Measurements from ENCODE around the gene THAP6.

GRCh38 chr4:75496406-75496805 lies 17.9 kb upstream of the THAP6 start:
- TF ChIP-seq JUN (IDR thresholded peaks at IDR 0.05; ENCODE audit: borderline replicate concordance, insufficient read depth, insufficient read length, low read depth) (no peak), CTCF (IDR thresholded peaks at IDR 0.05; ENCODE audit: extremely low read depth in 1 of 2, insufficient read depth in 1 of 2, low read depth in 1 of 2, low read length in 2 of 2) (no peak), POLR2AphosphoS5 (IDR thresholded peaks at IDR 0.05; ENCODE audit: insufficient read depth, low read depth, low read length) (no peak), POLR2A (IDR thresholded peaks at IDR 0.05; ENCODE audit: low read depth, low read length) (no peak), FOS (IDR thresholded peaks at IDR 0.05; ENCODE audit: borderline replicate concordance, insufficient read depth, low read length) (no peak), EZH2 (IDR thresholded peaks at IDR 0.05; ENCODE audit: borderline replicate concordance, low read depth, low read length, severe bottlenecking) (no peak)
- TF ChIP-seq, protein P1, sequence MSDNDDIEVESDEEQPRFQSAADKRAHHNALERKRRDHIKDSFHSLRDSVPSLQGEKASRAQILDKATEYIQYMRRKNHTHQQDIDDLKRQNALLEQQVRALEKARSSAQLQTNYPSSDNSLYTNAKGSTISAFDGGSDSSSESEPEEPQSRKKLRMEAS (IDR thresholded peaks at IDR 0.05; ENCODE audit: insufficient read depth, insufficient read length): no peak

All from endothelial cell of umbilical vein (primary cell).